Measurements from ENCODE around the gene BAIAP2.

Gene BAIAP2

DNA sequence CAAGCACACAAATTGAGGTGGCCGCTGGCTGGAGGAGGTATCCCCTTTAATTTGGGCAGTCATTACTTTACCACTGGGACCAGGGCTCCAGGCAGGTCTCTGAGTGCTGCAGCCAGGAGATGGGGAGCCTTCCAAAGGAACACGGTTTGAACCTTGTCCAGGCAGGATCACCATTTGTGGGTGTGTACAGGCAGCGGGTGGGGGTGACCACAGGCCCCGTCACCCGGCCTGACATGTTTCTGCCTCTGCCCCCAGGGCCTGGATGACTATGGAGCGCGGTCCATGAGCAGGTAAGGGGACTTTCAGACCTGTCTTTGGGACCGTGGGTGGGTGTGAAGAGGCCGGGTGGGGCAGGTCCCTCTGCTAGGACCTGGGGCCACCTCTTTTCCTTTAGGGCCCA, 73.3 kb downstream of the BAIAP2 start:
- DNase-seq (ENCODE audit: extremely low read depth, low read depth) = no peak
- TF ChIP-seq, protein P1, sequence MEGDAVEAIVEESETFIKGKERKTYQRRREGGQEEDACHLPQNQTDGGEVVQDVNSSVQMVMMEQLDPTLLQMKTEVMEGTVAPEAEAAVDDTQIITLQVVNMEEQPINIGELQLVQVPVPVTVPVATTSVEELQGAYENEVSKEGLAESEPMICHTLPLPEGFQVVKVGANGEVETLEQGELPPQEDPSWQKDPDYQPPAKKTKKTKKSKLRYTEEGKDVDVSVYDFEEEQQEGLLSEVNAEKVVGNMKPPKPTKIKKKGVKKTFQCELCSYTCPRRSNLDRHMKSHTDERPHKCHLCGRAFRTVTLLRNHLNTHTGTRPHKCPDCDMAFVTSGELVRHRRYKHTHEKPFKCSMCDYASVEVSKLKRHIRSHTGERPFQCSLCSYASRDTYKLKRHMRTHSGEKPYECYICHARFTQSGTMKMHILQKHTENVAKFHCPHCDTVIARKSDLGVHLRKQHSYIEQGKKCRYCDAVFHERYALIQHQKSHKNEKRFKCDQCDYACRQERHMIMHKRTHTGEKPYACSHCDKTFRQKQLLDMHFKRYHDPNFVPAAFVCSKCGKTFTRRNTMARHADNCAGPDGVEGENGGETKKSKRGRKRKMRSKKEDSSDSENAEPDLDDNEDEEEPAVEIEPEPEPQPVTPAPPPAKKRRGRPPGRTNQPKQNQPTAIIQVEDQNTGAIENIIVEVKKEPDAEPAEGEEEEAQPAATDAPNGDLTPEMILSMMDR (IDR thresholded peaks at IDR 0.05; ENCODE audit: low read depth, low read length, missing control alignments) = no peak
- no peak overlapping the region for H3K4me3 ChIP-seq (replicated peaks; ENCODE audit: low read depth, low read length)

DNA sequence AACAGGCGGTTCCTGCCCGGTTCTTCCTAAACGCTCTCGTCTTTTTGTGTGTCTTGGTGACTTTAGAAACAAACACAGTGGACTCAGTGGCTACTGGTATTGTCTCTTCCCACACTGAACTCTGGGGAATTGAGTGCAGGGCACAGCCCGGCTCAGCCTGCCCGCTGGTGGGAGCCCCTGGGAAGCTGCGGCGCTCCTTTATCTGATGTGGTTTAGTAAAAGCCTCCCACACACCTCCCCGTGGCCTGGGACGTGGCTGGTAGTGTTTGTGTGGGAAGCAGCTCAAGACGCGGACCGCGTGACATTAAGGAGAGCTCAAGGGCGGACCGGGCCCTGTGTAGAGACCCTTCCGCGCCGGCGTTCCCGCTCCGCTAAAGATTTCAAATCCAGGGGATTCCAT, 75.0 kb downstream of the BAIAP2 start:
- H3K4me3 ChIP-seq (replicated peaks; ENCODE audit: low read depth, low read length) = no peak overlapping the region
- DNase-seq (ENCODE audit: extremely low read depth, low read depth) = no peak
- TF ChIP-seq, protein P1 (IDR thresholded peaks at IDR 0.05; ENCODE audit: low read depth, low read length, missing control alignments) = no peak

DNA sequence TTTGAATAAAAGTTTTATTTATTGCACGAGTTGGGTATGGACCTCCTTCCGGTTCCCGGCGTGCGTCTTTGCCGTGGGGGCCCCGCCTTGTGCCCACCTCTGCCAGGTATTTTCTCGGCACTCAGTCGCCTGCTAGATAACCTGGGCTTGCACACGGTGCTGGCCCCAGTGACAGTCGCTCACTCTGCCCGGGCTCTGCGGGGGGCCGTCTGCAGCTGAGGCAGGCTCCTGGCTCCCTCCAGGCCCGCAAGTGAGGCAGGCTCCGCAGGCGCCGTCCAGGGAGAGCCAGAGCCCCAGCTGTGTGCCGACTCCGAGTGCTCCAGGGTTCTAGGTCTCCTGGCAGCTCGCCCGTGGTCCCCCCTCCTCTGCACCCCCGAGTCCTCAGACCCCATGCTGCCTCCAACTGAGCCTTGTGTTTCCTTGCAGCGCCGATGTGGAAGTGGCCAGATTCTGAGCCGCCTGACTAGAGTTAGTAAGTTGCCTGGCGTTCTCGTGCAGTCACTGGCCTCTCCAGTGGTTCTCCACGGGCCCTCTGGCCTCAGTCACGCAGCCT, 75.6 kb downstream of the BAIAP2 start:
- no peak for DNase-seq (ENCODE audit: extremely low read depth, low read depth)
- TF ChIP-seq, protein P1 (IDR thresholded peaks at IDR 0.05; ENCODE audit: low read depth, low read length, missing control alignments) = no peak
- no peak overlapping the region for H3K4me3 ChIP-seq (replicated peaks; ENCODE audit: low read depth, low read length)

DNA sequence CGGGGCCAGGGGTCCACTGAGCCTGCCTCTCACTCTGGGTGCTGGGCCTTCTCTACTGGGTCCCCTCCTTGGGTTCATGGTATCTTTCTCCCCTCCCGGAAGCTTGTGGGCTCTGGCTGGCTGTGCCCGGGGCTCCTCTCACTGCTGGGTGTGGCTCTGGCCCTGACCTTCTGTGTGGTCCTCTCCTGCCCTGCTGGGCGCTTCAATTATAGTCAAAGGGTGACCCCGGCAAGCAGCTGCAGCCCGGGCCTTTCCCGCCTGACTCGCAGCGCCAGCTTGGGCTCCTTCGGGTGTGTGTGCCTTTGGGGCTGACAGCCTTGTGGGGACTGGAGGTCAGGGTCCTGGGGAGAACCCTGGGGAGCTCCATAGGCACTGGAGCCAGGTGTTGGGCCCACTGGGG, 76.1 kb downstream of the BAIAP2 start:
- TF ChIP-seq, protein P1 (IDR thresholded peaks at IDR 0.05; ENCODE audit: low read depth, low read length, missing control alignments) = no peak
- no peak for DNase-seq (ENCODE audit: extremely low read depth, low read depth)
- no peak overlapping the region for H3K4me3 ChIP-seq (replicated peaks; ENCODE audit: low read depth, low read length)

- TF ChIP-seq, protein P1 (IDR thresholded peaks at IDR 0.05; ENCODE audit: low read depth, low read length, missing control alignments) = no peak
- H3K4me3 ChIP-seq (replicated peaks; ENCODE audit: low read depth, low read length) = no peak overlapping the region
- DNase-seq (ENCODE audit: extremely low read depth, low read depth) = no peak
These were observed 77.5 kb downstream of the BAIAP2 start for GRCh38 chr17:81112450-81112849.

- no peak overlapping the region for H3K4me3 ChIP-seq (replicated peaks; ENCODE audit: low read depth, low read length)
- DNase-seq (ENCODE audit: extremely low read depth, low read depth) = no peak
- TF ChIP-seq, protein P1 (IDR thresholded peaks at IDR 0.05; ENCODE audit: low read depth, low read length, missing control alignments) = no peak
These were observed 78.3 kb downstream of the BAIAP2 start for GRCh38 chr17:81113158-81113724.
